ENCODE data around the gene TULP4.

Gene TULP4

DNA sequence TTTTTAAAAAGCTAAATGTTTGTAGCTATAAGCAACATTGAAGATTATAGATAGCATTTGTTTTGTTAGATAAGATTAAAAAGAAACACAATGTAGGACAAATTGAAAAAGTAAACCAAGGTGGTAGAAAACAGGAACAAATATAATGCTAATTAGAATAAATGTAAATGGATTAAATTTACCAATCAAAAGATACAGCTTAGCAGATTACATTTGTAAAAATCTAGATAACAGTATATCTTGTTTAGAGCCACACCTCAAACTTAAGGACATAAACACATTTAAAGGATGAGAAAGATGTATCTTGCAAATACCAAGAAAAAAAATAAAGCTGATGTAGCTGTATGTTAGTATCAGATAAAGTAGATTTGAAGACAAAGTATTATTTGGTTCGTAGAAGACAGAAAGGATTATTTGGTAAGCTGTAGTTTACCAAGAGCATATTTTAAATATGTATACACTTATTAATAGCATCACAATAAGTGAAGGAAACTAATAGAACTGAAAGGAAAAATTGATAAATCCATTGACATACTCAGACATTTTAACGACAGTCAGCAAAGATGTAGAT, 107.2 kb downstream of the TULP4 start:
- CTCF ChIA-PET, result interaction anchor here (1.4 to 2.3 kb wide), 2 partner anchors 21 to 198 kb away, joined by 3 to 10 read pairs; no protein-coding TSS in a partner anchor
- DNase-seq (ENCODE audit: low read depth, low spot score), result no peak

DNA sequence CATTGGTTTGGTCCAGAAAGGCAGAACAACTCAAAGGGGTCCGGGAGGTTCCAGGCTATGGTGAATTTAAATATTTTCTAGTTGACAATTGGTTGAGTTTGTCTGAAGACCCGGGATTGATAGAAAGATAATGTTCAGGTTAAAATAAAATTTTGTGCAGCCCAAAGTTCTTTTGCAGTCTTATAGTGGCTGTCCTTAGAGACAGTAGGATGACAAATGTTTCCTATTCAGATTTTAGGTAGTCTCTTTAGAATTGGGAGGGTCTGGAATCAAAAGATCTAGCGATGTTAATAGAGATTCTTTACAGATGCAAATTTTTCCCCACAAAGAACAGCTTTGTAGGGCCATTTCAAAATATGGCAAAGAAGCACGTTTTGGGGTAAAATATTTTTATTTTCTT, 109.1 kb downstream of the TULP4 start:
- DNase-seq (ENCODE audit: low read depth, low spot score), result no peak
- POLR2A ChIA-PET, result no interaction called here
- no peak overlapping the region for H3K4me3 ChIP-seq (ENCODE audit: low read depth, low read length)
- TF ChIP-seq, protein P1, sequence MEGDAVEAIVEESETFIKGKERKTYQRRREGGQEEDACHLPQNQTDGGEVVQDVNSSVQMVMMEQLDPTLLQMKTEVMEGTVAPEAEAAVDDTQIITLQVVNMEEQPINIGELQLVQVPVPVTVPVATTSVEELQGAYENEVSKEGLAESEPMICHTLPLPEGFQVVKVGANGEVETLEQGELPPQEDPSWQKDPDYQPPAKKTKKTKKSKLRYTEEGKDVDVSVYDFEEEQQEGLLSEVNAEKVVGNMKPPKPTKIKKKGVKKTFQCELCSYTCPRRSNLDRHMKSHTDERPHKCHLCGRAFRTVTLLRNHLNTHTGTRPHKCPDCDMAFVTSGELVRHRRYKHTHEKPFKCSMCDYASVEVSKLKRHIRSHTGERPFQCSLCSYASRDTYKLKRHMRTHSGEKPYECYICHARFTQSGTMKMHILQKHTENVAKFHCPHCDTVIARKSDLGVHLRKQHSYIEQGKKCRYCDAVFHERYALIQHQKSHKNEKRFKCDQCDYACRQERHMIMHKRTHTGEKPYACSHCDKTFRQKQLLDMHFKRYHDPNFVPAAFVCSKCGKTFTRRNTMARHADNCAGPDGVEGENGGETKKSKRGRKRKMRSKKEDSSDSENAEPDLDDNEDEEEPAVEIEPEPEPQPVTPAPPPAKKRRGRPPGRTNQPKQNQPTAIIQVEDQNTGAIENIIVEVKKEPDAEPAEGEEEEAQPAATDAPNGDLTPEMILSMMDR (IDR thresholded peaks at IDR 0.05; ENCODE audit: insufficient read depth, low read length, missing control alignments), result no peak
- CTCF ChIA-PET, result interaction anchor here (1.2 kb wide), 1 partner anchor 16 kb away, joined by 3 read pairs; no protein-coding TSS in a partner anchor

More for the DNA sequence above, 107.2 kb downstream of the TULP4 start:
- POLR2A ChIA-PET, result no interaction called here
- H3K4me3 ChIP-seq (ENCODE audit: low read depth, low read length), result no peak overlapping the region
- TF ChIP-seq, protein P1 (IDR thresholded peaks at IDR 0.05; ENCODE audit: insufficient read depth, low read length, missing control alignments), result no peak

DNA sequence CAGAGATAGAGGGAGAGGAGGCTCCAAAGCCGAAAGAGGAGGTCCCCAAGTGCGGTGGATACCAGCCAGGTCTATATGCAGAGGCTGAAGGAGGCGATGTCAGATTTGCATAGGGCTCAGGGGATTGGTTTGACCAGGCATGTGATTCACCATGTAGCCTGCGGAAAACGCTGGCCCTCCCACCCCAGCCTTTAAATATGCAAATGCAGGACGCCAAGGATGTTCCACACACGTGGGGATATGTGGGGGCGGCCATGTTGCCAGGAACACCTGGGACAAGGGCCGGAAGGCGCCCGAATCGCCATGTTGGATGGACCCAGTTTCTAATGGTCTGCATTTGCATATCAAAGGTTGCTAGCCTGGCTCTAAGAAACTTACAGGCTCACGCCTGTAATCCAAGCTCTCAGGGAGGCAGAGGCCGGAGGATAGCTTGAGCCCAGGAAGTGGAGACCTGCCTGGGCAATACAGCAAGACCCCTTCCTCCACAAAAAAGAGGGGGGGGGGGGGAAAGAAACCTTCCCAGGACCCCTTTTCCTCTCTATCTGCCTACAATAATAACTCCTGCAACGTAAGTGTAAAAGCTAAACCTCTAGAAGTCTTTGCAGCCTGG, 110.5 kb downstream of the TULP4 start:
- TF ChIP-seq, protein P1 (IDR thresholded peaks at IDR 0.05; ENCODE audit: insufficient read depth, low read length, missing control alignments), result no peak

DNA sequence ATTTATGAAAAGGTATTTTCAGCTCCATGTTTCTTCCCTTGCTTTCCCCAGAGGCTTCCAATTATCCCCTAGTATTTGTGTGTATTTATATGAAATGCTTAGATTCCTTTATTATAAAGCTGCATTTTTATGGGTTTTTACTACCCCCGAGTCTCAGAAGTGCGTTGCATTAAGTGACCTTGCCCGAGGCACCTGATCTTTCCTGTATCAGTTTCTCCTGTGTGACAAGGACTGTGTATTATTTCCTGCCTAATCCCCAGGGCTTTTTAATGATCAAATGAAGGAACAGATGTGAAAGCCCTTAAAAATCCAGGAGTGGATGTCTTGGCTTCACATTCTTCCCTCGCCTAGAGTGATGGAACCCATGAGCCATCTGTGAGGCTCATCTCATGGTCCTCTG, 118.8 kb downstream of the TULP4 start:
- TF ChIP-seq, protein P1 (IDR thresholded peaks at IDR 0.05; ENCODE audit: insufficient read depth, low read length, missing control alignments), result no peak
- H3K4me3 ChIP-seq (ENCODE audit: low read depth, low read length), result no peak overlapping the region
- ChIA-PET CTCF (no interaction called here), POLR2A (no interaction called here)
- no peak for DNase-seq (ENCODE audit: low read depth, low spot score)

More for the DNA sequence above, 110.5 kb downstream of the TULP4 start:
- no peak for DNase-seq (ENCODE audit: low read depth, low spot score)
- ChIA-PET POLR2A (no interaction called here), CTCF (no interaction called here)
- H3K4me3 ChIP-seq (ENCODE audit: low read depth, low read length), result no peak overlapping the region

DNA sequence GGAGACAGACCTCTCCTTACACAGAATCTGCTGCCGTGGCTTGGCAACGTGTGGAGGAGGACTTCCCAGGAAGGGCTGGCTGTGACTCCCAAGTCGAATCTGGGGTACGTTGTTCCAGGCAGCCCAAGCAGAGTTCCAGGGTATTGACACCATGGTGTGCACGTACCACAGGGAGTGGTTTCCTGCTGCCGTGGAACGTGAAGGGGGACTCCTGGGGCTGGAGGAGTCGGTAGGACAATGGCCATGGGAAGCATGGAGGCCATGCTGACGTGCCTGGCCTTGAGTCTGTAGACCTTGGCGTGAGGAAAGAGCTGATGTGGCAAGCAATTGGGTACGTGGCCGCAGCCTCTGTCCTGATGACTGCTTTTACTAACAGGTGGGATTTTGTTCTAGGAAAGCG, 119.3 kb downstream of the TULP4 start:
- CTCF ChIA-PET, result no interaction called here
- no peak overlapping the region for H3K4me3 ChIP-seq (ENCODE audit: low read depth, low read length)
- POLR2A ChIA-PET, result no interaction called here
- TF ChIP-seq, protein P1 (IDR thresholded peaks at IDR 0.05; ENCODE audit: insufficient read depth, low read length, missing control alignments), result no peak
- DNase-seq (ENCODE audit: low read depth, low spot score), result no peak

DNA sequence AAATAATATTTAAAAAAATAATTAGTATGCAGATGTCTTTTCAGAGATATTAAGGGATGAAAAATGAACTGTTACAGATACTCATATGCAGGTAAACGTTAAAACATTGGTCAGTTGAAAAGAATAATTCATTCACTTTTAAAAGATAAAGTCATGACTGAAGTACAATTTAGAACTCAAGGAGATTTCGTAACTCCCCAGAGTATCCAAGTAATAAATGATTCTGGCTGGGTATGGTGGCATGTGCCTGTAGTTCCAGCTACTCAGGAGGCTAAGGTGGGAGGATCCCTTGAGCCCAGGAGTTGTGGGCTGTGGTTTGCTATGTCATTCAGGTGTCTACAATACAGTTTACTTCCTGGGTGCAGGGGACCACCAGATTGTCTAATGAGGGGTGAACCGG, 125.3 kb downstream of the TULP4 start:
- TF ChIP-seq, protein P1 (IDR thresholded peaks at IDR 0.05; ENCODE audit: insufficient read depth, low read length, missing control alignments), result no peak
- CTCF ChIA-PET, result no interaction called here
- no peak overlapping the region for H3K4me3 ChIP-seq (ENCODE audit: low read depth, low read length)
- POLR2A ChIA-PET, result no interaction called here
- no peak for DNase-seq (ENCODE audit: low read depth, low spot score)

Data from AG04449 (cell line).